ENCODE measurements around the gene CEBPG. TPM values are rescaled to one million over a fixed set of nuclear protein-coding genes. Genes with fewer than 3 reads are reported as not detected.

CEBPG gene
- total and polyA plus RNA-seq, 8 donors = 17.8 to 26.4 (median 19.3) TPM

DNA sequence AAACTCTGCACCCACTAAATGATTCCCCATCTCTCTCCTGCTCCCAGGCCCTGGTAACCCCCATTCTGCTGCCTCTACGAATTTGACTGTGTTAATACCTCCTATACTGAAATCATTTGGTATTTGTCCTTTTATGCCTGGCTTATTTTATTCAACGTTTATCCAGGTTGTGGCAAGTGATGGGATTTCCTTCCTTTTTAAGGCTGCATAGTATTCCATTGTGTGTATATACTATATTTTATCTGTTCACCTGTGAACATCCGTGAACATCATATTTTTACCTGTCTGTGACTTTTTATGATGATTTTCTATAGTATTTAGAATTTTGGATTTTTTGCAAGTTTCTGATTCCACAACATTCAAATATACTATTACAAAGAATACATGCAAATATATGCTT lies 13.9 kb upstream of the CEBPG start:
- H3K4me1 ChIP-seq = no peaks in the 10 kb centered on the region
- H3K27ac ChIP-seq = no peak overlapping the region
- TF ChIP-seq, protein P1, sequence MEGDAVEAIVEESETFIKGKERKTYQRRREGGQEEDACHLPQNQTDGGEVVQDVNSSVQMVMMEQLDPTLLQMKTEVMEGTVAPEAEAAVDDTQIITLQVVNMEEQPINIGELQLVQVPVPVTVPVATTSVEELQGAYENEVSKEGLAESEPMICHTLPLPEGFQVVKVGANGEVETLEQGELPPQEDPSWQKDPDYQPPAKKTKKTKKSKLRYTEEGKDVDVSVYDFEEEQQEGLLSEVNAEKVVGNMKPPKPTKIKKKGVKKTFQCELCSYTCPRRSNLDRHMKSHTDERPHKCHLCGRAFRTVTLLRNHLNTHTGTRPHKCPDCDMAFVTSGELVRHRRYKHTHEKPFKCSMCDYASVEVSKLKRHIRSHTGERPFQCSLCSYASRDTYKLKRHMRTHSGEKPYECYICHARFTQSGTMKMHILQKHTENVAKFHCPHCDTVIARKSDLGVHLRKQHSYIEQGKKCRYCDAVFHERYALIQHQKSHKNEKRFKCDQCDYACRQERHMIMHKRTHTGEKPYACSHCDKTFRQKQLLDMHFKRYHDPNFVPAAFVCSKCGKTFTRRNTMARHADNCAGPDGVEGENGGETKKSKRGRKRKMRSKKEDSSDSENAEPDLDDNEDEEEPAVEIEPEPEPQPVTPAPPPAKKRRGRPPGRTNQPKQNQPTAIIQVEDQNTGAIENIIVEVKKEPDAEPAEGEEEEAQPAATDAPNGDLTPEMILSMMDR (IDR thresholded peaks at IDR 0.05) = no peak
- ATAC-seq = no peak
- no peaks in the 10 kb centered on the region for H3K36me3 ChIP-seq
- peaks cover 0 to 10% of the 10 kb centered on the region in 2 donors for H3K9me3 ChIP-seq
- H3K4me3 ChIP-seq = no peak overlapping the region
- DNase-seq = no peak
- H3K27me3 ChIP-seq = no peaks in the 10 kb centered on the region
- intact Hi-C loops (cut with DNase I) = no loop called here

DNA sequence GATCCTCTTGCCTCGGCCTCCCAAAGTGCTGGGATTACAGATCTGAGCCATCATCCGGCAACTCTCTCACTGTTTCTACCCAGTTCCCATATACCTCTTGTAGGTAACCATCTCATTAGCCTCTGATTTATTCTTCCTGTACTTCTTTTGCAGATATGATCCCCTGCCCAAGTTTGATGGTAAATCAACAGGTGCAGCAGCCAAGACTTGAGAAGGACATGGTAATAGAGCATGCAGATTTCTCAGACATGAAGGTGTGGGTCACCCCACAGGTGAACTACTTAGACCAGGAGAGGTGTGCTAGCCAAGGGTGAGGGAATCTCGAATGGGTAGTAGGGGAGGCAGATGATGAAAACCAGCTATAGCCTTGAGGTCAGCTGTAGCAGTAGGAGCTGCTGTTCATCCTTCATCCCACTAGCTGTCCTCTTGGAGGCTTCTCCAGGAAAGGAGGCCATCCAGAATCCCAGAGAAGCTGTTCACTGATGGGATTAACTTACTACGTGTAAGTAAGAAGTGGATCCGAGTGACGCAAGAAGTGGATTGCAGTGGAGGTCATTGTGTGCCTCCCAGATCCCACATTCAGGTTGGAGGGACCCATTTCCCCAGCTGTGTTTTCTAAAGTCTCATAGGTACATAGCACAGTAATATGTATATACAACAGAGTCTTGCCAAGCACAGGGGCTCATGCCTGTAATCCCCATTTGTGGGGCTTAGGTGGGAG lies 10.8 kb upstream of the CEBPG start:
- Histone ChIP-seq H3K27me3 (no peaks in the 10 kb centered on the region), H3K9me3 (no peaks in the 10 kb centered on the region), H3K4me1 (no peaks in the 10 kb centered on the region), H3K36me3 (no peaks in the 10 kb centered on the region), H3K4me3 (no peak overlapping the region), H3K27ac (no peak overlapping the region)
- ATAC-seq (no peak), DNase-seq (no peak)
- intact Hi-C loops (cut with DNase I) = no loop called here
- TF ChIP-seq, protein P1 (IDR thresholded peaks at IDR 0.05) = no peak

DNA sequence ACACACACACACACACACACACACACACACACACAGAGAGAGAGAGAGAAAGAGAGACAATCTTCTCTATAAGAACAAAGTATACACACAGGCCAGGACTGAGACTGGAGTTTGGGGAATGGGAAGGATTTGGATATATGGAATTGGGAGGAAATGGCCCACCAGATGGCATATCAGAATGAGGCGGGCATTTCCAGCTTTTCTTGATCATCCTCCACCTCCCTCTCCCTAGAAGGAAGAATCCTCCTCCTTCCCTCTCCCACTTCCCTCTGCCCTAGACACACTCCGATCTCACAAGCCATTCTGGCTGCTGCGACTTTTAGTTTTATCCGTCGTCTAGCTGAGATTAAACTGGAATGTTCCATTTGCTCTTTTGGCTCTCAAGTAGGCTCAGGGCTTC lies 10.0 kb upstream of the CEBPG start:
- intact Hi-C loops (cut with DNase I) = no loop called here
- Histone ChIP-seq H3K36me3 (no peaks in the 10 kb centered on the region), H3K4me1 (no peaks in the 10 kb centered on the region), H3K9me3 (no peaks in the 10 kb centered on the region), H3K27me3 (no peaks in the 10 kb centered on the region), H3K27ac (no peak overlapping the region), H3K4me3 (no peak overlapping the region)
- no peak for DNase-seq
- ATAC-seq = no peak
- TF ChIP-seq, protein P1 (IDR thresholded peaks at IDR 0.05) = no peak

DNA sequence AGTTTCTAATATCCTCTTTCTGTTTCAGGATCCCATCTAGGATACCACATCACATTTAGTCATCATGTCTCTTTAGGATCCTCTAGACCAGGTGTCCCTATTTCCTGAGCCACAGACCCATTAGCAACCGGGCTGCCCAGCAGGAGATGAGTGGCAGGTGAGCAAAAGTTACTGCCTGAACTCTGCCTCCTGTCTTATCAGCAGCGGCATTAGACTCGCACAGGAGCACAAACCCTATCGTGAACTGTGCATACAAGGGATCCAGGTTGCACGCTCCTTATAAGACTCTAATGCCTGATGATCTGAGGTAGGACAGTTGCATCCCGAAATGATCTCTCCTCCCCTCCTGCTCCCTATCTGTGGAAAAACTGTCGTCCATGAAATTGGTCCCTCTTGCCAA lies 7.8 kb upstream of the CEBPG start:
- DNase-seq (no peak), ATAC-seq (no peak)
- no peak overlapping the region for H3K27ac ChIP-seq
- intact Hi-C loops (cut with DNase I) = no loop called here
- no peaks in the 10 kb centered on the region for H3K9me3 ChIP-seq
- H3K36me3 ChIP-seq = no peaks in the 10 kb centered on the region
- TF ChIP-seq, protein P1 (IDR thresholded peaks at IDR 0.05) = no peak
- no peaks in the 10 kb centered on the region for H3K27me3 ChIP-seq
- no peaks in the 10 kb centered on the region for H3K4me1 ChIP-seq
- no peak overlapping the region for H3K4me3 ChIP-seq

DNA sequence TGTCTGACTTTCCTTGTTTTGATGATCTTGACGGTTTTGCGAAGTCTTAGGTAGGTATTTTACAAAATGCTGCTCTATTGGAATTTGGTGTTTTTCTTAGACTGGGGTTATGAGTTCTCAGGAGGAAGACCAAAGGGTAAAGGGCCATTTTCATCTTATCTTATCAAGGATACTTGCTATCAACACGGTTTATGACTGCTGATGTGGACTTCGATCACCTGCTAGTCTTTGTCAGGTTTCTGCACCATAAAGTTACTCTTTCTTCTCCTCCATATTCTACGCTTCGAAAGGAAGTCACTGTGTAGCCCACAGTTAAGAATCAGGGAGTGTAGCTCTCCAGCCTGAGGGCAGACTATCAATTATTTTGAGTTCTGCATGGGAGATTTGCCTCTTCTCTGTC lies 7.4 kb upstream of the CEBPG start:
- Histone ChIP-seq H3K27ac (no peak overlapping the region), H3K4me3 (no peak overlapping the region), H3K27me3 (no peaks in the 10 kb centered on the region), H3K4me1 (no peaks in the 10 kb centered on the region), H3K9me3 (no peaks in the 10 kb centered on the region), H3K36me3 (no peaks in the 10 kb centered on the region)
- no peak for ATAC-seq
- intact Hi-C loops (cut with DNase I) = no loop called here
- TF ChIP-seq, protein P1 (IDR thresholded peaks at IDR 0.05) = no peak
- no peak for DNase-seq

All from left lung (tissue), 10 donors.